Medulla oblongata (tissue), 1 donor: ENCODE results near the gene ARMC10.
A peak's percentile ranks its signal among the peaks of the same experiment; 100 is the strongest.
"Not testable (repeated sequence)": the region's sequence is repeated elsewhere in the genome, so short reads cannot be mapped to it uniquely, and the experiment has no call there.

ENCODE experiments used
- DNase-seq: peaks from one replicate; pipeline ENCODE4 v3.0.0-alpha.2; 2015; ENCODE audit errors: extremely low spot score

Gene ARMC10

DNA sequence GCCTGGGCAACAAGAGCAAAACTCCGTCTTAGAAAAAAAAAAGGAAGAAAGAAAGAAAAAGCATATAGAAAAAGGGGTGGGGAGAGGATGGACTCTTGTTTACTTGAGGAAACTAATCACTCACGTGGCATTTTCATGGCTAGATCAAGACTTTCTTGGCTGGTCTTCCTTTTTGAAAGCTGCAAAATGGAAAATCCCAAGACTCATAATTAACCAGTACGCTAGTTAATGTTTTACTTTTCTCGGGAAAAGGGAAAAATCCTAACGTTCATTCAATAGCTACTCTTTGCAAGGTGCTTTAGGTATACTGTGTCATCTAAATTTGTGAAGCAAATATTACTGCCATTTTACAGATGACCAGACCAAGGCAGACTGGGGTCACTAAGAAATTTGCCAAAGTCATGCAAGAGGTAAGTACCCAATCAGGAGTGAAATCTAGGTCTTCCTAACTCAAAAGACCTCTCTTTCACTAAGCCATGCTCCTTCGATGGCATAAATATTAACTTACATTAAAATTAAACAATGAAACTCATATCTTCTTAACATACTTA, 49.6 kb downstream of the ARMC10 start:
- no peak for DNase-seq

DNA sequence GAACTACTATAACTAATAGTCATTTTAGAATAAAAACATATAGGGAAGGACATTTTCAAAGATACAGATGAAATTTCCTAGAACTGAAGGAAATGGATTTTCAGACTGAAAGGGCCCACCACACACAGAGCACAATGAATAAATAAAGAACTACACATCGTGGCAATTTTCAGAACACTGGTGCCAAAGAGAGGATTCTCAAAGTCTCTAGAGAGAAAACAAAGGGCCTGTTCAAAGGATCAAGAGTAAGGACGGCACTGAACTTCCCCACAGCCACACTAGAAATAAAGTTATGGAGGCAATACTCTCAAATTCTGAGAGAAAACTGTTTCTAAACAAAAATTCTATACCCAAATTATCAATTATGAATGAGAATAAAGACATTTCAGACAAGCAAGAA, 52.1 kb downstream of the ARMC10 start:
- DNase-seq: peak; percentile 93

DNA sequence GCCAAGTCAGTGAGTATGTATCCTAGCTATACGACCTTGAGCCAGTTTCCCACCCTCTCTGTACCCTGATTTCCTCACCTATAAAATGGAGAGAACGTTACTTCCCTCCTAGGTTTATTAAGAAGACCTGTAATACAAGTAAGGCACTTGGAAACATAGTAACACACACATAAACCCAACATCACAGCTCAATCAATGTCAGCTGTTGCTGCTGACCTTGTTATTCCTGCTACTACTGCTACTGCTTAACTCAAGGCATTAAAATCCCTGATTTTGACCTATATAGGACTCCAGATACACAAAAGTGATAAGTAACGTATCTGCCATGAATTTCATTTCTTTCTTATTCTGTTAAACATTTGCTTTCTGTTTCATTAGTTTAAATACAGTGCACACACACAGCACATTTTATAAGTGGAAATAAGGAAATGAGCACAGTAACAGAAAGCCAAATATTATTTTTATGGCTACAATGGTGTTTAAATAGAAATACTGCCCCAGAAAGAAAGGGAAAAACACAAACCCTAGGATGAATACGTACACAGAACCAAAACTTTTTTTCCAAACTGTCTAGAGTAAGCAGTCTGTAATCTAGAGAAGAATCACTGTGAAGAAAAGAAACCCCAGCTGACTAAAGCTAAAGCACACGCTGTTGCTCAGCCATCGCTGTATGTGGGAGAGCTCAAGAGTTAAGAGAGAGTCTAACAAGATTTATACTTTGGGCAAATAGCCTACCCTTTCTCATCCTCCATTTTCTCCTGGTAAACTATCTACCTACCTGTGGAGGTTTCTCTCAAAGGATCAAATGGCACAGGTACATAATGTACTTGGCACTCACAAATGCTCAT, 55.0 kb downstream of the ARMC10 start:
- DNase-seq: no peak

- no peak for DNase-seq
Observed at GRCh38 chr7:103130901-103131624, 56.1 kb downstream of the ARMC10 start.

DNA sequence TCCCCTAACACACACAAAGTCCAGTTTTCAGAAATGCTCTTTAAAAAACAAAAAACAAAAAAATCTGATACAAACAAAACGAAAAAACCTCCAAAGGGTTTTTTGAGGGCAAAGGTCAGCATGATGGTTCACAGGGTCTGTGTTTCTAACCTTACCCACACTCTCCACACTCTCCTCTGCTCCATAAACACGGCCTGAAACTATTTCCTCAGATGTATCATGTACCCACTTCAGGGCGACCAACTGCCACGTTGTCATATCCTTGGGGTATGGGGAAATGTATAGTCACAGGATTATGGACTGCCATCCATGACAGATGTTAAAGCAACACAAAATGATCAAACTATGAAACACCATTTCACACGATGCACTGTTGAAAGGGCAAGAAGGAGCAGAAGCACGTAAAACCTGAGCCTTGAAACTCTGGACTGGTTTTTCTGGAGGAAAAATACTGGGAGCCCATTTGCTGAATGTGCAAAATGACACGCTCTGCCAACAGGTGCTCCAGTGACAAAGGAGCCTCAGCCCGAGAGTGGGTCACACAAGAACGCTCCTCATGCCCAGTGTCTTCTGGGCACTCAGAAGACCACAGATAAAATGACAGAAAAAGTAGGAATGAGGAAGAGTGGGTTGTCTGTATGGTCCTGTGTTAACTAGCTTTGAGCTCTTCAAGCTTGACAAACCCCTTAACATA, 58.2 kb downstream of the ARMC10 start:
- no peak for DNase-seq

- DNase-seq: no peak
Observed at GRCh38 chr7:103134836-103135554, 60.1 kb downstream of the ARMC10 start.

DNA sequence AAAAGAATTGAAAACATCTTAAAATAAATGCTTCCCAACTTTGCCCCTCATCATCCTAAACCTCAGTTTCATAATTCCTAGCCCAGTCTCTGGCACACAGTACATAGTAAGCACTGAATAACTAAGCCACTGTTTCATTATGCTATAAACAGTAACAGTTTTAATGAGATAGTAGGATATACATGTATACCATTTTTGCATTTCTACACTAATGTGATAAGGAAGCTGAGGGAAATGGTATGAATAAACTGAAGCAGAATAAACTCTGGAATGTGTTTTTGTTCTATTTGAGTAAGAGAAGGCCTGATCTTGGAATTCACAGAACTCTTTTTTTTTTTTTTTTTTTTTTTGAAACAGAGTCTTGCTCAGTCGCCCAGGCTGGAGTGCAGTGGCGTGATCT, 65.1 kb downstream of the ARMC10 start:
- DNase-seq: no peak

DNA sequence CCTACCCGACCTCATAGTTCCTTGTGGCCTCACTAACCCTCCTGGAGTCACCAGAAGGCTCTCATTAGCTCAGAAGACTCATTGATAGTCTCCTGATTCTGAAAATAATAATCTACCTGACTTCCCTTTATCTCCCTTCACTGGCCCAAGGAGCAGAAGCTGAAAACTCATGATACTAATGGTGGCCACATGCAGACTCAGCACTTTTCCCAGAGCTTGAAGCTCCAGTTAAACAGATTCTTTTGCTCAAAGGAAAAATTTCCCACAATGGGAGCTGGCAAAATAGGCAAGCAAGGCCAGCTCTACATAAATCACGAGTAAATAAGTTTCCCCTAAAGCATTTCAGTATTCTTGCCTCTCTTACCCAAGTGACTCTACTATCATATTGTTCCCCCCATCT, 65.7 kb downstream of the ARMC10 start:
- DNase-seq: no peak

DNA sequence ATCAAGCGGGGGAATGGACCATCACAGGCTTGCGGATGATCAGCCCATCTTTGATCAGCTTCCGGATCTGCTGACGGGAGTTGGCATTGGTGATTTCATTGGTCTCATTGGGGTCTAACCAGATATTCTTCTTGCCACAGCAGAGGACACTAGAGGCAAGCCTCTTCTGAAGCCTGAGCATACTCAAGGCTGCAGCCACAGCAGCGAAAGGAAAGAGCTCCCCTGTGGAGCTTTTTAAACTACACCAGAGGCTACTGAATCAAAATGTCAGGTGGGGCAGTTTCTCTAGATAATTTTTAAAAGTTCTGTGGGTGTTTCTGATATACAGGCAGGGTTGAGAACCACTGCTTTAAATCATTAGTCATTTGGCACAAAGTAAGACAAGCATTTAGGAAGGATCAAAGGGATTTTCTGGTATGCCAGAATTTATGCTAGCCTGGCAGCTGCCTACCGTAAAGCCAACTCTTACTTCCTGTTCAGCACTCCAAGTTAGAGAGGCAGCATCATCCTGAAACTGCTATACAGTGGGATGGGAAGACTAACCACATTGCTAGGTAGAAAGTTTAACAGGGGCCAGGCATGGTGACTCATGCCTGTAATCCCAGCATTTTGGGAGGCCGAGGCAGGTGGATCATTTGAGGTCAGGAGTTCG, 66.9 kb downstream of the ARMC10 start:
- no peak for DNase-seq

- no peak for DNase-seq
Observed at GRCh38 chr7:103142494-103142893, 67.6 kb downstream of the ARMC10 start.

GRCh38 chr7:103143868-103144267, 68.9 kb downstream of the ARMC10 start:
- DNase-seq: no peak

- DNase-seq: not testable (repeated sequence)
Observed at GRCh38 chr7:103144754-103145153, 69.8 kb downstream of the ARMC10 start.

DNA sequence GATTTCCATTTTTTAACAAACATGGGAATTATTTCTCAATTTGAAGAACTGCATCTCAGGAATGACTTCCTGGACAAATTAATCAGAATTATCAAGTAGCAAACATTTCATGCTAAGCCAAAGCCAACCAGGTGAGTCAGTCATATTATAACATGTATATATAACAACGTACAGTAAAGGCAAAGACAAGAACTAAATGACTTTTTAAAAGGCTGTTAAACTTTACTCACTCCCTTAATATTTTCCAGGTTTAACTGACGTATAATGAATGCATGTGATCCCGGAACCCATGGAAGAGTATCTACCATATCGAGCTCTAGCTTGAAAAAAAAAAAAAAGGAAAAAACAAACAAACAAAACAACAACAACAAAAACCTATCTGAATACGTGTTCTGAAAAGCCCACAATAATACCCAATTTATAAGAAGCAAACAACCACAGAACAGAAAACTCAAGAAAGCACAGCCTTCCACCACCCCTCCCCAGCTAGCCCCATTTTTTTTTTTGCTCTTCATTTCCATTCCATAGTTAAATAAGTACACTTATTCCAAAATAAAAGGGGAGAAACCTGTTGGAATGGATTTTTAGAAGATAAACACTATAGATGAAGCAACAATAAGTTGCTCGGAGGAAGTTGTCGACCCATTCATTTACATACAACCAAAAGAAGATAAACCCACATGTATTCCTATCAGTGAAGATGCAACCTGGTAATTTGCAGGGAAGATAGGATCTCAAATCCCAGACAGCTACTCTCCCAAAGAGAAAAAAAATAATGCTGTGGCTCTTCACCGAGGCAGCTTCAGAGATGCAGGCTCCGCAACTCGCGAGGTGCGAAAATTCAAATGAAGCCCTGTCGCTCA, 73.4 kb downstream of the ARMC10 start:
- no peak for DNase-seq
